DMS153 (cell line): ENCODE results near the gene CRB1.

Source experiments
- DNase-seq: peaks from one replicate; lab custom pipeline; 2025; lab: John Stamatoyannopoulos, UW

CRB1 gene

DNA sequence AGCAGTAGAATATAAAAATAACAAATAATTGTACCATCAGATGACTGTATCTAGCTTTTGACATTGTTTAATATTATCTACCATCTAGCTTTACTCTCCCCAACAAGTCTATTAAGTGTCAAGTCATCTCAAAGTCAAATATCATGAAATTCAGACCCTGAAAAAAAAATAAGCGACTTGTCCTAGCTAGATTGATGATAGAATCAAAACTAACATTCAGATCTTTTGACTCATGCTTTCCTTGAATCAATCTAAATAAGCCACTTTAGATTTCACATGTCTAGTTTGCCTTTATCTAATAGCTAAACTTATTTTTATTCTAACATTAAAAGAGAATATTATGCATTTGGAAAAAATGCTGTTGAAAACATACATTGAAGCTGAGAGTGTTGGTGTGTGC lies 35.4 kb downstream of the CRB1 start:
- no peak for DNase-seq

- no peak for DNase-seq
Observed at GRCh38 chr1:197304638-197305200, 36.7 kb downstream of the CRB1 start.

GRCh38 chr1:197305925-197306324 lies 37.9 kb downstream of the CRB1 start:
- DNase-seq, result no peak

DNA sequence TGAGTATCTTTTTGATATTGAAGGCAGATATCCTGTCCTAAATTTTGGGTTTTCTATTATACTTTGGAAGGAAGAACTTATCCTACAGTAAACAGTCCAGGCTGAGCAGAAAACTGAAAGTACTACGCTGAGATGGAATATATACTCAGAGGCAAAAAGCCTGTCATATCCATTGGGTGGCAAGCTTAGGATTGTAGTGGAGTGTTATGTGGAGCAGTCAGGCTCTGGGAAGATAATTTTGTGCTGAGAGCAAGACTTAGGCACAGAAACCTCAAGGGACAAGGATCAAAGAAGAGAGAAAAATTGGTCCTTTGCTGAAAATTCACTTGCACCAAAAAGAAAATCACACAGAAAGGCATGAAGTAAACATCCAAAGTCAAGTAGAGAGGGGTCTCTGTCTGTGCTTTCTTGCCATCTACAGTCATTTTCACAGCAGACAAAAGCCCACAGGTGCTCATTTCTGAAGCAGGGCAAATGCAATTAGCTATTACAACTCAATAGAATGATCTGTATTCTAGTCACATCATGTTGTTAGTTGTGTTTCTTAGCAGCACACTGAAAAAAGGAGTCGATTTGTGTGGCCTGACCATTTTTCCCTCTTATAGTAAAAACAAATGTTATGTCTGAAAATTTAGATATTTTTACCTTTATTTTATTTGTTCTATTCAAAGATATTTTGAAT lies 38.5 kb downstream of the CRB1 start:
- DNase-seq, result no peak

GRCh38 chr1:197307136-197307535 lies 39.1 kb downstream of the CRB1 start:
- no peak for DNase-seq

DNA sequence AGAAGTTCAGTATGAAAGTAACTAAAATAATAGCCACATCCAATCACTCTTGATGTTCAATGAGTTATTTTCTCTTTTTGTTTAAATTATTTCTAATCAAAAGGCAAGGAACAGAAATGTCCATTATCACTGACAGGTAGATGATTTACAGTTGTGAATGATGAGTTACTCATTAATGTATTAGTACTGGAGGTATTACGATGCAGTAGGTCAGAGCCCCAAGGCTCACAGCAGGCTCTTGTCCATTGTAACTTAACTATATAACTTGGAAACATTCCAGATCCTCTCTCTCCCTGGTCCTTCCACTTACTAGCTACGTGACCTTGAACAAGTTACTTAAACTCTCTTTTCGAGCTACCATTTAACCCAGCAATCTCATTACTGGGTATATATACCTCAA lies 39.5 kb downstream of the CRB1 start:
- no peak for DNase-seq

DNA sequence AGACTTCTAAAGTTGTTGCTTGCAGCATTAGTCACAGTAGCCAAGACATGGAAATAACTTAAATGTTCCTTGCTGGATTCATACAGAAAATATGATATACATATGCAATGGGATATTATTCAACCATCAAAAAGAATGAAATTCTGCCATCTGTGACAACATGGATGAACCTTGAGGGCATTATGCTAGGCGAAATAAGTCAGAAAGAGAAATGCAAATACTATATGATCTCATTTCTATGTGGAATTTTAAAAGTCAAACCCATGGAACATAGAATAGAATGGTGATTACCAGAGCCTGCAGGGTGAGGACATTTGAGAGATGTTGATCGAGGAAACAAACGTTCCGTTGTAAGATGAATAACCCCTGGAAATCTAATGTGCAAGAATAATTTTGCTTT lies 43.0 kb downstream of the CRB1 start:
- DNase-seq, result no peak

DNA sequence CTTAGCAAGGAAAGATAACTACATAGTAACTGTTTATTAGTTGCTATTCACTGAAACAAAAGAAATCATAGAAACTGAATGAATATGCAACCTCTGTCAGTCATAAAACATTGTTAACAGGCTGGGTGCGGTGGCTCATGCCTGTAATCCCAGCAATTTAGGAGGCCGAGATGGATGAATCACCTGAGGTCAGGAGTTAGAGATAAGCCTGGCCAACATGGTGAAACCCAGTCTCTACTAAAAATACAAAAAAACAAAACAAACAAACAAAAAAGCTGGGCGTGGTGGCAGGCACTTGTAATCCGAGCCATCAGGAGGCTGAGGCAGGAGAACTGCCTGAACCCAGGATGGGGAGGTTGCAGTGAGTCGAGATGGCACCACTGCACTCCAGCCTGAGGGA lies 44.1 kb downstream of the CRB1 start:
- no peak for DNase-seq

DNA sequence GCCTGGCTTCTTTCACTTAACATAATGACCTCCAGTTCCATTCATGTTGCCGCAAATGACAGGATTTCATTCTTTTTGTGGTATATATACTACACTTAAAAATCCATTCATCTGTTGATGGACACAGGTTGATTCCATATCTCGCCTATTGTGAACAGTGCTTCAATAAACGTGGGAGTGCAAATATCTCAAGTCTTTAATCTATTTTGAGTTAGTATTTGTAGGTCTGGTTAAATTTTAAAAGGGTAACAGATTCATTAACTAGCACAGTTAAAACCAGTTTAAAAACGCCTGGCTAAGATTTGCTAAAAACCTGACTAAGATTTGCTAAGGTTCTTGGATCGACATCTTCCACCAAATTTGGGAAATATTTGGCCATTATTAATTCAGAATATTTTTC lies 45.7 kb downstream of the CRB1 start:
- DNase-seq, result no peak

GRCh38 chr1:197314682-197315081 lies 46.6 kb downstream of the CRB1 start:
- no peak for DNase-seq

GRCh38 chr1:197319631-197320030 lies 51.6 kb downstream of the CRB1 start:
- no peak for DNase-seq

DNA sequence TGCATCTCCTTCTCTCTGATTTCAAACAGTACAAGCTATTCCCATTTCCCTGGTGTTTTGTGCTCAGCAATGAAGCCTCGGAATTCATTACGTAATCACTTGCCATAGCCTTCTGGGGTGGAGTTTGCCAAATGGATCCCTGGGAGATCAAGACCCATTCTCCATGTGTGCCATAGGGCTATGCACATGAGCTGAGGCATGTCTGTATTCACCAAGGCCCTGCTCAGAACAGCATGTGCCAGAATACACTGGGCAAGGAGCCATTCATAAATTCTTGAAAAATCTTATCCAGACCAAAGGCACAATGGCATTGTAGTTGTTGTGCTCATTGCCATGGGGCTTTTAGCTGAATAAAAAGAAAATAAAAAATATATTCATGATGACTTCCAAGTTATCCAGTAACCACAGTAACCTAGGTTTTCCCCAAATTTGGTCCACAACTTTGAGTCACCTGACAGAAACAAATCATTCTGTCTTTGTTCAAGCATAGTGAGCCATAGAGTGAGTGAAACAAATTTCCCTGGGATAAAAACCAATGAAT lies 53.0 kb downstream of the CRB1 start:
- DNase-seq, result no peak

DNA sequence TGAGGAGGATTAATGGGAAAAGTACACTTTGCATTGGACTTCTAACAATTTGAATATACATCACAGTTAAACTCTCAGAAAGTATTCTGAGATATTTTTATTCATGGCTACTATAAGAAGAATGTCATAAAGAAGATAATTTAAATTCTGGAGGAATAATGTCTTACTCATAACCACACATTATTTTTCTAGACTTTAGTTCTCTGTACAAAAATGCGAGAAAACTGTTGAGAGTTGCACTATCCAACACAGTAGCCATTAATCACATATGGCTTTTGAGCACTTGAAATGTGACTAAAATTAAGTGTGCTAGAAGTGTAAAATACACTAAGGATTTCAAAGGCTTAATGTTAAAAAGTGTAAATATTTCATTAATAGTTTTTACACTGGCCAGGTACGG lies 53.8 kb downstream of the CRB1 start:
- no peak for DNase-seq

GRCh38 chr1:197327776-197328364 lies 59.8 kb downstream of the CRB1 start:
- DNase-seq, result no peak

- no peak for DNase-seq
Observed at GRCh38 chr1:197330213-197330612, 62.2 kb downstream of the CRB1 start.

- DNase-seq, result no peak
Observed at GRCh38 chr1:197331565-197331964, 63.5 kb downstream of the CRB1 start.

GRCh38 chr1:197333041-197333440 lies 65.0 kb downstream of the CRB1 start:
- no peak for DNase-seq

- no peak for DNase-seq
Observed at GRCh38 chr1:197336571-197336970, 68.5 kb downstream of the CRB1 start.

GRCh38 chr1:197339106-197340060 lies 71.3 kb downstream of the CRB1 start:
- DNase-seq, result no peak

DNA sequence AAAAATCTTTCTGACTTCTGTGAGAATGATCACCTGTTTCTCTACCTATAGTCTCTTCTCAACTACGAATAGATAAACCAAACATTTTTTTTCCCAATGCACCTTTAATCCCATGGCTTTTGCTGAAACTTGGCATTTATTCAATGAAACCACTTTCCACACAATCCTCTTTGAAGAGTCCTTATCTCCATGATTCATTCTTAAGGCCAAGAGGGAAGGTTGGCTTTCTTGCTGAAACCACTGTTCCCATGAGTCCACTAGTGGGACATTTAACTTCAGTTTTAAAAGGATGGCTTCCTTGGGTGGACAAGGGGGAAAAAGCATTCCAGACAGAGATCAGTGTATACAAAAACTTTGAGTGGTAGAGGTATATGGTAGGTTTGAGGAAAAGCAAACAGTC lies 73.6 kb downstream of the CRB1 start:
- no peak for DNase-seq

- no peak for DNase-seq
Observed at GRCh38 chr1:197342044-197342565, 74.1 kb downstream of the CRB1 start.

DNA sequence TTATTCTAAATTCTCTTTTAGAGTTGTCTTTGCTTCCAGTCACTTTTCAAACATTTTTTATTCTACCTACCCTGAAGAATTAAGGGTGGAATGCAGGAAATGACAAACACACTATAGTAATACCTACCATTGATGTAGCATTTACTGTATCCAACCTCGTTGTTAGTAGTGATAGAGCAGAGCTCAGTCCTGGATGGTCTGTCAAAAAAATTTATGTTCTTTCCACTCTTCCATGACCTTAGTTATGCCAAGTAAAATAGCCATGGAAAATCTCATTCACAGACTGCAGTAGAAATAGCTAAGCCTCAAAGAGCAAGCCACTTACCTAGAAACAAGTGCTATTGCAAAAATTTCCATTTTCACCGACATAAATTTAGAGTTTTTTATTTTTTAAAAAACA lies 74.6 kb downstream of the CRB1 start:
- DNase-seq, result no peak
